GM18870 (cell line): ENCODE measurements around the gene CCDC85C.

Experiments used
- ATAC-seq: cut with Tn5 transposase; IDR thresholded peaks from one replicate; pipeline ENCODE4 v1.9.1; 2021; ENCODE audit warnings: moderate library complexity; ENCODE audit not compliant: unreplicated experiment

Gene CCDC85C

DNA sequence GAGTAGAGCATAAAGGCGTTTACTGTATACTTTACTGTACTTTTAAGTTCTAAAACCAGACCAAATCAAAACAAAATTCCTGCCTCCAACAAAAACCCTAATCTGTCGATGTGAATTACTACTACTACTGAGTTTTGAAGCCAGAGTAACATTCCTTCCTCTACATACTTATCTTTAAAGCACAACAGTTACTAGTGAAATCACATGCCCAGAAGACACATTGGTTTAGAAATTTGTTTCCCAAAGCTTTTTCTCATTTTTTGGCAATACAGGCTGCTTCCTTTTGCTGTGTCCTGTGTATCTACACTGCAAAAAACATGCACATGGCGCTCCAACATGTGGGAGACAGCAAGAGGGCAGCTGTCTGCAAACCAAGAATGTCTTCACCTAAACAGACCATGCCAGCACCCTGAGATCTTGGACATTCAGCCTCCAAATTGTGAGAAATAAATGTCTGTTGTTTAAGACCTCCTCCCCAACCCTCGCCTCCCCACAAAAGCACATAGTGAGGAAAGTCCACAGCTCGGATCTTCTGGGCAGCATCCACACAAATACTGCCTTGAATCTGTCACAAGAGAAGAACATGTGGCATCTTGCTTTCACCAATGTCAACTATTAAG is 144.4 kb downstream of the CCDC85C start:
- ATAC-seq: no peak

DNA sequence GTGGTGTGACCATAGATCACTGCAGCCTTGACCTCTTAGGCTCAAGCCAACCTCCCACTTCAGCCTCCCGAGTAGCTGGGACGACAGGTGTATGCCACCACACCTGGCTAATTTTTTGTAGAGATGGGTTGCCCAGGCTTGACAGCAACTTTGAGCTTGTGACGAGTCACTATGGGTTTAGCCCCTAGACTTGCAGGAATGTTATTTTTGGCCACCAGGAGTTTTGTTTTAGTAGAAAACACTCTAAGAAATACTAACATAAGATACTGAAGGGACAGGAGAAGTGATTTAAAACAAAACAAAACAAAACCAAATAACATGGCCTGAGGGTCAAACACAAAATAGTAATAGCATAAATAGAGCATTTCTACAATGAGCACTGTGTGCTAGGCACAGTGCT is 149.8 kb downstream of the CCDC85C start:
- ATAC-seq: no peak

DNA sequence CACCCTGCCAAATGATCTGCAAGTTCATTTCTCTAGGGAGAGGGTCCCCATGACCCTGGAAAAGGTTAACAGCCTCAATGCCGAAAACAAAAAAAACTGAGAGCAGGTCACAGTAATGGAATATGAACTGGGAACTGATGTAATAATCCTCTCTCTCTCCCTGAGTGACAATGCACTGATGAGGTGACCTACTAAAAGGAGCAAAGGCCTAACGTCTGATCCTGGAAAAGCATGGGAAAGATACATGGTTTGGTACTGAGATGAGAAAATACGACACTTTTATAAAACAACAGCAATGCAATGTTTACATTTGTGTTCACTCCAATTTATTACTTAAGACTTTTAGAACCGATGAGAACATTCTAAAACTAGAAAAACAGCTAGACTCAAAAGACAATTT is 151.0 kb downstream of the CCDC85C start:
- no peak for ATAC-seq

DNA sequence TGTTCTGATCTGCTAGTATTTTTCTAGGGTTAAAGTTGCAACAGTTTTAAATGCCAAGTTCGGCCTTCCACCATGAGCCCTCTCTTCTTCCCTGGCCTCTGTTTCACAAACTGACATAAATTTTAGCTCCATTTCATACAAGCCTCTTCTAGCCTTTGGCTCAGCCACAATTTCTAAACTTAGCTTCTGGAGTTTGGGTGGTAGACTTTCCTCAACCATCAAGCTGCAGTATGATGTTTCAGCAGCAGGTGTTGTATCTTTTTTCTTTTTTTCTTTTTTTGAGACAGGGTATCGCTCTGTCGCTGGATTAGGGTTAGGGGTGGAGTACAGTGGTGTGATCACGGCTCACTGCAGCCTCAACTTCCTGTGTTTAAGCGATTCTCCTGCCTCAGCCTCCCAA is 152.8 kb downstream of the CCDC85C start:
- no peak for ATAC-seq

DNA sequence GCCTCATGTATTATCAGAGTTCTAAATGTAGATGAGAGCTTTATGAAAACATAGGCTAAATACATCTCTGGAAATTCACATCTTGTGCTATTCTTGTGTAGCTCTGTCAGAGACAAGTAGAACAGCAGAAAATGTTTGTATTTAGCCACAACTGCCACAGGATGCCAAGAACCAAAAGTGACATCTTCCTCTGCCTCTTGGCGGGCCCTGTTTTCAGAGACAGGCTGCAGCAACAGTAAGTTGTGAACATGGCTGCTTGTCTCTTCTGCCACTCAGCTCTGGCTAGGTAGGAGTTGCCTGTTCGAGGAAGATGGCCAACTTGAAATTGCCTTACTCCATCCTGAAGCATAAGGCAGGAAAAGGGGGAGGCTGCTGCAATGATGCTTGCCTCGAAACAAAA is 153.7 kb downstream of the CCDC85C start:
- no peak for ATAC-seq
